Stimulated activated CD8-positive, alpha-beta memory T cell treated with anti-CD3 and anti-CD28 coated beads, Interleukin-7, amount 100 ng/mL, for 1 hour (primary cell): ENCODE data around the gene RRP1B.
A peak's percentile ranks its signal among the peaks of the same experiment; 100 is the strongest.
"Not testable (repeated sequence)": the region's sequence is repeated elsewhere in the genome, so short reads cannot be mapped to it uniquely, and the experiment has no call there.

Experiments
- DNase-seq, 2 donors: peaks; one replicate each; pipeline ENCODE4 v3.0.0-alpha.2; 2020; ENCODE audit warnings: low read depth in 2 of 2

Gene RRP1B, protein sequence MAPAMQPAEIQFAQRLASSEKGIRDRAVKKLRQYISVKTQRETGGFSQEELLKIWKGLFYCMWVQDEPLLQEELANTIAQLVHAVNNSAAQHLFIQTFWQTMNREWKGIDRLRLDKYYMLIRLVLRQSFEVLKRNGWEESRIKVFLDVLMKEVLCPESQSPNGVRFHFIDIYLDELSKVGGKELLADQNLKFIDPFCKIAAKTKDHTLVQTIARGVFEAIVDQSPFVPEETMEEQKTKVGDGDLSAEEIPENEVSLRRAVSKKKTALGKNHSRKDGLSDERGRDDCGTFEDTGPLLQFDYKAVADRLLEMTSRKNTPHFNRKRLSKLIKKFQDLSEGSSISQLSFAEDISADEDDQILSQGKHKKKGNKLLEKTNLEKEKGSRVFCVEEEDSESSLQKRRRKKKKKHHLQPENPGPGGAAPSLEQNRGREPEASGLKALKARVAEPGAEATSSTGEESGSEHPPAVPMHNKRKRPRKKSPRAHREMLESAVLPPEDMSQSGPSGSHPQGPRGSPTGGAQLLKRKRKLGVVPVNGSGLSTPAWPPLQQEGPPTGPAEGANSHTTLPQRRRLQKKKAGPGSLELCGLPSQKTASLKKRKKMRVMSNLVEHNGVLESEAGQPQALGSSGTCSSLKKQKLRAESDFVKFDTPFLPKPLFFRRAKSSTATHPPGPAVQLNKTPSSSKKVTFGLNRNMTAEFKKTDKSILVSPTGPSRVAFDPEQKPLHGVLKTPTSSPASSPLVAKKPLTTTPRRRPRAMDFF

GRCh38 chr21:43659136-43660000, at the start of gene RRP1B, which contains the start of gene HSF2BP:
Gene RRP1B, plus strand, starts transcription at chr21:43659560. Its CDS starts 105 bp downstream, at chr21:43659665.
Gene HSF2BP, minus strand, starts transcription at chr21:43659488. Its CDS starts 1,392 bp downstream, at chr21:43658096.
- DNase-seq, result peak; percentile 53 to 57

DNA sequence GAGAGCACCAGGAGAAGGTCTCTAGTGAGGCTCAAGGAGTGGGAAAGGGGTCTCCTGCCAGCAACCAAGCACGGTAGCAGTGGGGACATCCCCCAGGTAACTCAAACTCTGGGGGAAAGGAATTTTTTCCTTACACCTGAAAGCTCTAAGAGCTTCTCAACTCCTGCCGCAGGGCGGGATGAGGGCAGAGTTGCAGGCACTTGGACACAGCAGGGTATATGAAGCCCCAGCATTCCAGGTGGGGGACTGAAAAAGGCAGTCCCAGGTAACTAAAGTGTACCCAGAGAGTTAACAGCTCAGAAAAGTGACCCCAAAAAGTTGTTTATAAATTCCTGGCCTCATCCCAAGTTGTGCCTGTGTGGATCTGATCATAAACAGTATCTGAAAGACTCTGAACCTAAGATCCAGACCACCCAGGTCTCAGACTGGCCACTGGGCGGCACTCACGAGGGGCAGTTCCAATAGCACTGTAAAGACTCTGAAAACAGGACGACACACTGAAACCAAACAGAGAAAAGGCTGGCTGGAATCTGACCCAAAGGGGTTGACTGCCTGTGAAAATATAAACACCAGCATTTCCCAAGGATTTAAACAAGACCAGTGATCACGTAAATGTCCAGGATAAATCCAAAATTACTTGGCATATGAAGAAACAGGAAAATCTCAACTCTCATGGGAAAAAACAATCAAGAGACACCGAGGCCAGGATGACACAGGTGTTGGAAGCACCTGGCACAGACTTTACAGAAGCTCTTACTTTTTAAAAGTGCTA, 47.6 kb upstream of the RRP1B start:
- no peak for DNase-seq

DNA sequence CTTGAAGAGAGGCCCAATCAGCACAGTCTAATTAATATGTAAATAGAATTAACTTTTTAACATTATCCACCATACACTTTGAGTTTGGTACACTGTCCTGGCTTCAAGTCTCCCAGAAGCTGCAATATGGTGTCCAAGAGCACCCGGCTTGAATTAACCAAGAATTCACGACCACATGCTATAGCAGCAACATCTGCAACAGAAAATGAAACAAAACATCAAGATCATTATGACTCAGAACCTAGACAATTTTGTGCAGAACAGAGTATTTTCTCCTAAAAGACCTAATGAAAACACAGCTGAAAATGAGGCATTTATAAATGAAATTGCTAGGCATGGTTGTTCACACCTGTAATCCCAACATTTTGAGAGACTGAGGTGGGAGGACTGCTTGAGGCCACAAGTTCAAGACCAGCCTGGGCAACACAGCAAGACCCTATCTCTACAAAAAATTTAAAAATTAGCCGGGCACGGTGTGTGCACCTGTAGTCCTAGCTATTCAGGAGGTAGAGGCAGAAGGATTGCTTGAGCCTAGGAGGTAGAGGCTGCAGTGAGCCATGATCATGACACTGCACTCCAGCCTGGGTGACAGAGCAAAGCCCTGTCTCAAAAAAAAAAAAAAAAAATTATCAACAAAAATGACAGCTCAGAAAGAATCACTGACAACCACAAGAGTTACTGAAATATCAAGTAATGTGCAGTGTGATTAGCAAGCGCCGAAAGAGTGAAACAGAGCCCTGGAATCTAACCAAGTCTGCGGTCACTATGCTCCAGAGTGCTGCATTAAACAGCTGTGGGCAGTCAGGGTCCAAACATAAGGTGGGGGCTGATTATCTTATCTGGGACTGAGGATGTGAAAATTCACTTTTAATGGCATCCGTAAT, 45.4 kb upstream of the RRP1B start:
- DNase-seq, result no peak

- DNase-seq, result no peak
These were observed 44.5 kb upstream of the RRP1B start for GRCh38 chr21:43614839-43615238.

DNA sequence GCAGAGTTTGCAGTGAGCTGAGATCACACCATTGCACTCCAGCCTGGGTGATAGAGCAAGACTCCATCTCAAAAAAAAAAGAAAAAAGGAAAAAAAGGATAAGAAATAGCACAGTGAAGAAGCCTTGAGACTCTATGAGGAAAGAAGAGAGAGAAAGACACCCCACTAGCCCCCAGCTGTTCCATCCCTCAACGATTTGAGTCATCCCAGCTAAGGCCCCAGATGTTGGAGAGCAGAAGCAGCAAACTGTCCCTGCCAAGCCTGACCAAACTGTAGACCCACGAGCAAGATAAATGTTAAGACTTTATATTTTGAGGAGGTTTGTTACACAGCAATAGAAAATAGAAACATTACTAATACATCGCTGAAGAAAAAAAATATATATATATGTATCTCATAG, 42.5 kb upstream of the RRP1B start:
- DNase-seq, result not testable (repeated sequence)

DNA sequence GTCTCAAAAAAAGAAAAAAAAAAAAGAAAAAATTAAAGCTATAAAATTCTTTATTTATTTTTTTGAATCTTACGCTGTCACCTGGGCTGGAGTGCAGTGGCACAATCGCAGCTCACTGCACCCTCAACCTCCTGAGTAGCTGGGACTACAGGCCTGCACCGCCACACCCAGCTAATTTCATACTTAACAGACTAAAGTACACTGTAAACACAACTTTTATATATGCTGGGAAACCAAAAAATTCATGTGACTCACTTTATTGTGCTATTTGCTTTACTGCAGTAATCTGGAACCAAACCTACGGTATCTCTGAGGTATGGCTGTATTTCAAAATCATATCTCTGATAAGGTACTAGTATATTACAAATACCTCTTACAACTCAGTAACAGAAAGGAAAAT, 40.4 kb upstream of the RRP1B start:
- no peak for DNase-seq

DNA sequence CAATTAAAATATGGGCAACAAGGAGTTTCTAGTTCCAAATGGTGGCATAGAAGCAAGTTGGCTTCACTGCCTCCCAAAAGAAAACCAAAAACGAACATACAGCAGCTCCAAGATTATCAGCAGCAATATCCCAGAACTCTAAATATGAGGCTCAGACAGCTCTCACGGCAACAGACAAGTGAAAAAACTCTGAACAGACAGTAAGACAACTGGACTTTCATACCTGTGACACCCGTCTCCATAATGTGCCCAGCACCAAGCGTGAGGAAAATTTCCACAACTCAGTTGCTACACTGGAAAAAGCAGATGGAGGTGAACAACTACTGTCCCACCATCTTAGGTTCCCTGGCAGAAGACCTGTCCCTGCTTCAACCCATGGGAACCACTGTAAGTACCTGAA, 40.0 kb upstream of the RRP1B start:
- no peak for DNase-seq

- no peak for DNase-seq
These were observed 39.5 kb upstream of the RRP1B start for GRCh38 chr21:43619856-43620255.

DNA sequence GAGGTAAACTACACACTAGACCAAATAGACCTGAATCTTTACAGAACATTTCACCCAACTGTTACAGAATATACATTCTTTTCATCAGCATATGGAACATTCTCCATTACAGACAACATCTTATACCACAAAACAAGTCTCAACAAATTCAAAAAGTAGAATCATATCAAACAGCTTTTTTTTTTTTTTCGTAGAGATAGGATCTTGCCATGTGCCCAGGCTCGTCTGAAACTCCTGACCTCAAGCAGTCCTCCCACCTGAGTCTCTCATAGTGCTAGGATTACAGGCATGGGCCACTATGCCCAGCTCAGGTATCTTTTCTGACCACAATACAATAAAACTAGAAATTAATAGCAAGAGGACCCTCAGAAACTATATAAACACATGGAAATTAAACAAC, 36.6 kb upstream of the RRP1B start:
- no peak for DNase-seq

DNA sequence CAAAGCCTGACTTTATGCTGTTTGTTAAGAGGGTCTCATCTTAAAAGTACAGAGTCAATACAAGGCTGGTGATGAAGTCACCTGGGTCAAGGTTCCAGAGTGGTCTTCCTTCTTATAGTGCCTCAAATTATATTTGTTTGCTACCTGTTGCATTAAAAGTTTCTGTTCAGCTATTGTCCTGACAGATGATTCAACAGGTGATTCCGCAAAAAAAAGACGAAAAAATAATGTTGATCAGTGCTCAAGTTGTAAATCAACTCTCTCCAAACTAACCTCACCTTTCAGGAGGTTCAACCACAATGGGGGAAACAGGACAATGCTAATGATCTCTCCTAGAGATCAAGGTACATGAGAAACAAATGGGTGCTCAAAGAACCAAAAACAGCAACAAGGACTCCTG, 35.8 kb upstream of the RRP1B start:
- DNase-seq, result no peak

GRCh38 chr21:43624339-43624738, 35.0 kb upstream of the RRP1B start:
- DNase-seq, result no peak

- DNase-seq, result no peak
These were observed 33.0 kb upstream of the RRP1B start for GRCh38 chr21:43626390-43626789.

DNA sequence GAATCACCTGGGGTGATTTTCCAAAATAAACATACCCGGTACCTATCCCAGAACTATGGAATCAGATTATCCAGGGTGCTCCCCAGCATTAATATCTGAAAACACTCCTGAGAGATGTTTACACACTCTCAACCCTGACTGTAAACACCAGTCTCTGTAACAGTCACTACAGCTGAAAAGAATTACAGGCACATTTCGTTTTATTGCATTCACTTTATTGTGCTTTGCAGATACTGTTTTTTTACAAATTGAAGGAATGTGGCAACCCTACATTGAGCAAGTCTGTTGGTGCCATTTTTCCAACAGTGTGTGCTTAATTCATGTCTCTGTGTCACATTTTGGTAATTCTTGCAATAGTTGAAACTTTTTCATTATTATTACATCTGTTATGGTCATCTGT, 31.8 kb upstream of the RRP1B start:
- no peak for DNase-seq

DNA sequence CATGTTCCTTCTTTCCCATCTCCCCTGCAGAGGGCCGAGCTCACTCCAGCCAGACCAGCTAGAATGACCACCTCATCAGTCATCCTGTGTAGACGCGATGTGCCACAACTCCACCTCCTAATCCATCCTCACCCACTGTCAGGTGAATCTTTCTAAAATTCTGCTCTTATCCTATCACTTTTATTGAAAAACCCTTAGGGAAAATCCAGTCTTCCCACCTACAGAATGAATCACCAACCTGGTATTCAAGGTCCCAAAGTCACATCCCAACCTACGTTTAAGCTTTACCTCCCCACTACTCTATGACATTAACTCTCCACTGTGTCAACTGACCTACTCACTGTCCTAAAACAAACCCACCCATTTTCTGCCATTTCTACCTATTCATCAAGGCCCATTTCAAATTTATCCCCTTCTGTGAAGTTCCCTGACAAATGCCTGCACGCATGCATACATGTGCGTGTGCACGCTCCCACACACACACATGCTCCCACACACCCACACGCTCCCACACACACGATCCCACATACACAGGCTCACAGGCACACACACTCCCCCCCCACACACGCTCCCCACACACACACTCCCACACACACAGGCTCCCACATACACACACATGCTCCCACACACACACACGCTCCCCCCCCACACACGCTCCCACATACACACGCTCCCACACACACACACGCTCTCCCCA, 27.8 kb upstream of the RRP1B start:
- DNase-seq, result no peak

- DNase-seq, result no peak
These were observed 26.9 kb upstream of the RRP1B start for GRCh38 chr21:43632373-43632905.

- no peak for DNase-seq
These were observed 24.7 kb upstream of the RRP1B start for GRCh38 chr21:43634618-43635017.

DNA sequence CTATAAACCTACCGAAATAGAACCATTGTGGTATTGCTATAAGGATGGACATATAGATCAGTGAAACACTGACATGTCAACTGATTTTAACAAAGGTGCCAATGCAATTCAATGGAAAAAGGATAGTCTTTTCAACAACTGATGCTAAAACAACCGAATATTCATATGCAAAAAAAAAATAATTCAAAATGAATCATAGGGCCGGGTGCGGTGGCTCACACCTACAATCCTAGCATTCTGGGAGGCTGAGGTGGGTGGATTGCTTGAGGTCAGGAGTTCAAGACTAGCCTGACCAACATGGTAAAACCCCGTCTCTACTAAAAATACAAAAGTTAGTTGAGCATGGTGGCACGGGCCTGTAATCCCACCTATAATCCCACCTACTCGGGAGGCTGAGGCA, 23.9 kb upstream of the RRP1B start:
- no peak for DNase-seq

GRCh38 chr21:43637530-43638158, 21.7 kb upstream of the RRP1B start:
- DNase-seq, result no peak
